GM12865 (cell line): Measurements from ENCODE around the gene AGAP3.

Source experiments
- DNase-seq: peaks from one replicate; pipeline ENCODE4 v3.0.0; 2010; ENCODE audit warnings: low read depth
- H3K4me3 ChIP-seq: 2 replicates; pipeline ENCODE4 v1.5.1; 2011; ENCODE audit warnings: mild to moderate bottlenecking, low read depth, low read length, control low read depth
- TF ChIP-seq, protein P1 (sequence below): IDR thresholded peaks from 2 replicates; pipeline ENCODE4 v1.5.1; 2011; ENCODE audit warnings: low read length, control low read depth, low read depth, inconsistent platforms; ENCODE audit not compliant: insufficient read depth; ENCODE audit errors: missing control alignments

AGAP3 gene

DNA sequence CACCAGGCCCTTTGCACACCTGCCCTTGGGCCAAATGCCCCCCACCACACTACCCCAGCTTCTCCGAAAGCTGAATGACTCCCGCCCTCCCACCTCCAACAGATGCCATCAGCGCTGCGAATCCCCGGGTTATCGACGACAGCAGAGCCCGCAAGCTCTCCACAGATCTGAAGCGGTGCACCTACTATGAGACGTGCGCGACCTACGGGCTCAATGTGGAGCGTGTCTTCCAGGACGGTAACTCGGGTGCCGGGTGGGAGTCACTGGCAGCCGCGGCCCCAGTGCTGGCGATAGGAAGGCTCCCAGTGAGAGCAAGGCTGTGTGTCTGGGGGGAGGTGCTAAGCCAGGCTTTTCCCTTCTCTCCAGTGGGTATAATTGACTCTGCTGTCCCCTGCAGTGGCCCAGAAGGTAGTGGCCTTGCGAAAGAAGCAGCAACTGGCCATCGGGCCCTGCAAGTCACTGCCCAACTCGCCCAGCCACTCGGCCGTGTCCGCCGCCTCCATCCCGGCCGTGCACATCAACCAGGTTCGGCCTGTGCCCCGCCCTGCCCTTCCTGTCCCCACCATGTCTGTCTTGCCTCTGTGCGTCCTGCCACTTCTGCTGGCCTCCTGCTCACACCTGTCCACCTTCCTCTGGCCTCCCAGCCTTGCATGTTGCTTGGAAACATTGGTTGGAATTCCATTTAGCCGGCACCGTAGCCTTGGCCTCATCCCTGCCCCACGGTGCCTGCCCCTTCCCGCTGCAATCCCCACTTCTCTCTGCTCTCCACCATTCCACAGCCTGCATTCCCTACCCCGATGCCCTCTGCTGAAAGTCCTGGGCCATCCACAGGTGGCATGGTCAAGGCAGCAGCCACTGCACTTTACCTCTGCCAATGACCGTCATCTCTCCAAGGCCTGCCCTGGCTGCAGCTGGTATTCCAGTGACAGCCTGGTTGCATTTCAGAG is 32.1 kb downstream of the AGAP3 start:
- TF ChIP-seq, protein P1, sequence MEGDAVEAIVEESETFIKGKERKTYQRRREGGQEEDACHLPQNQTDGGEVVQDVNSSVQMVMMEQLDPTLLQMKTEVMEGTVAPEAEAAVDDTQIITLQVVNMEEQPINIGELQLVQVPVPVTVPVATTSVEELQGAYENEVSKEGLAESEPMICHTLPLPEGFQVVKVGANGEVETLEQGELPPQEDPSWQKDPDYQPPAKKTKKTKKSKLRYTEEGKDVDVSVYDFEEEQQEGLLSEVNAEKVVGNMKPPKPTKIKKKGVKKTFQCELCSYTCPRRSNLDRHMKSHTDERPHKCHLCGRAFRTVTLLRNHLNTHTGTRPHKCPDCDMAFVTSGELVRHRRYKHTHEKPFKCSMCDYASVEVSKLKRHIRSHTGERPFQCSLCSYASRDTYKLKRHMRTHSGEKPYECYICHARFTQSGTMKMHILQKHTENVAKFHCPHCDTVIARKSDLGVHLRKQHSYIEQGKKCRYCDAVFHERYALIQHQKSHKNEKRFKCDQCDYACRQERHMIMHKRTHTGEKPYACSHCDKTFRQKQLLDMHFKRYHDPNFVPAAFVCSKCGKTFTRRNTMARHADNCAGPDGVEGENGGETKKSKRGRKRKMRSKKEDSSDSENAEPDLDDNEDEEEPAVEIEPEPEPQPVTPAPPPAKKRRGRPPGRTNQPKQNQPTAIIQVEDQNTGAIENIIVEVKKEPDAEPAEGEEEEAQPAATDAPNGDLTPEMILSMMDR: no peak
- no peak overlapping the region for H3K4me3 ChIP-seq

DNA sequence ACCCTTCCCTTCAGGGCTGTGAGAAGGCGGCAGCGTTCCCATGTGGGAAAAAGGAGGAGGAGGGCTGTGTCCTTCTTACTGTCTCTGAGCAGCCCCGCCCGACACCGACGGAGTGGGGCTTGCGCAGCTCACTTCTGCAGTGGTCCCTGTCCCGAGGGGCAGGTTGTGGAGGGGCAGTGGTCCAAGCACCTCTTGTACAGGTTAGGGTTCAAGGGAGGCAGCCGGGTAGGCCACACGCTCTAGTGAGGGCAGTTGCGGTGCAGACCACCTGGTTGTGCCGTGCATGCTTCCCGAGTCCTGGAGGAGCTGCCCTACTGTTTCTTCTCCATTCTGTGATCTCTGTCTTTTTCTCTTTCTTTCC is 32.8 kb downstream of the AGAP3 start:
- DNase-seq: no peak
- no peak overlapping the region for H3K4me3 ChIP-seq
- TF ChIP-seq, protein P1: no peak

More for the DNA sequence above, 32.1 kb downstream of the AGAP3 start:
- no peak for DNase-seq

DNA sequence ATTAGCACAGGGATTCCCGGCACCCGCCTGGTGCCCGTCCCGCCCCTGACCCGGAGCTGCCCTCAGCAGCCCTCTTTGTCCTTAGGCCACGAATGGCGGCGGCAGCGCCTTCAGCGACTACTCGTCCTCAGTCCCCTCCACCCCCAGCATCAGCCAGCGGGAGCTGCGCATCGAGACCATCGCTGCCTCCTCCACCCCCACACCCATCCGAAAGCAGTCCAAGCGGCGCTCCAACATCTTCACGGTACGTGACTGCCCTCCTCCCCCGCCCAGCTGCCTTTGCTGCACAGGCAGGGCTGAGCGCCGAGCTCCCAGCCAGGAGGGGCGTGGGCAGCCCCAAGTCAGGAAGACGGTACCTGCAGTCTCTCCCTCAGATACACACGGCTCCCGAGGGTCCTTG is 33.6 kb downstream of the AGAP3 start:
- H3K4me3 ChIP-seq: no peak overlapping the region
- no peak for DNase-seq
- TF ChIP-seq, protein P1: no peak

DNA sequence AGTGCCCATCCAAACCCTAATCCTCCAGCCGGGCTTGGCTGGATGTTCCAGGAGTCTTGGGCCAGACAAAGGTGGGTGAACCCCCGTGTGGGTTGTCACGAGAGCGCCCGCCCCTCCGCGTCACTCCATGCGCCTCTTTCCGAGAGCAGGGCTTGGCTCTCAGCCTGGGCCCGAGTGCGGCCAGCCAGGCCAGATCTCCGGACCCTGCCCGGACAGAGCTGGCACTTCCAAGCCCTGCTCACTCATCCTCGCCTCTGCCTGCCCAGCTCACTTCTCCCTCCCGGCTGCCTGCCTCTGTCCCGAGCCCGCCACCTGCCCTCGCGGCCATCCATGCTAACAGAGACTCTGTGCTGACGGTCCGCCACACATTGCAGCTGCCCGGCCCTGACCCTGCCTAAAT is 34.6 kb downstream of the AGAP3 start:
- TF ChIP-seq, protein P1: no peak
- H3K4me3 ChIP-seq: no peak overlapping the region
- no peak for DNase-seq

DNA sequence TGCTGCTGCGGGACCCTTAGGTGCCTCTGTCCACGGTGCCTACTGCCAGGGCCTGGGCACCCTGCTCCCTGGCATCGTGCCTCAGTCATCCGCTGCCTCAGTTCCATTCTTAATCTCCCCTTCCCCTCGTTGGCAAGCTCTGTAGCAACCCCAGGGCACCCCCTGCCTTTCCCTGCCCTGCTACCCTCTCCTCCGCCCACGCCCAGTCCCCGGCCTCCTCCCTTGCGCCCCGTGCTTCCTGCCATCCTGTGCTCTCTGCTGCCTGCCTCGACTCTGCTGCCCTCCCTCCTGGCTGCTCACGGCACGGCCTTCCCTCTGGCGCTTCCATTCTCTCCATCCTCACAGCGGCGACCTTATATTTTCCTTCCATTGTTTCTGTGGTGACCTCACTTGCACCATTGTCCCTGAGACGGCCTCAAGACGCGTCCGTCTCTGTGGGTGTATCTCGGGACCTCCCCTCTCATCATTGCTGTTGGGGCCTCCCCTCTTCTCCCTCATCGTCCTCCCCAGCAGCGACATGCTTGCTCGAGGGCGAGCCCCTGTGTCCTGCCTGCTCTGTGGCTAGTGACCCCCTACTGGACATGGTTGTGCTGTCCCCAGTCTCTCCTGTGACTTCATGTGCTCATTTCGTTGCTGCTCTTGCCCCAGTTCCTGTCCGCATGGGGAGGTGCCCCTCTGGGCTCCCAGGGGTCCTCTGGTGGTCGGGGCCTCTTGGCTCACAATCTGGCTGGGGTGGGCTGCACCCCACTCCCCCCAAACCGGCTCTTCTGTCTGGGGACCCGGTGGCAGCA is 35.3 kb downstream of the AGAP3 start:
- TF ChIP-seq, protein P1: no peak
- no peak for DNase-seq
- no peak overlapping the region for H3K4me3 ChIP-seq

DNA sequence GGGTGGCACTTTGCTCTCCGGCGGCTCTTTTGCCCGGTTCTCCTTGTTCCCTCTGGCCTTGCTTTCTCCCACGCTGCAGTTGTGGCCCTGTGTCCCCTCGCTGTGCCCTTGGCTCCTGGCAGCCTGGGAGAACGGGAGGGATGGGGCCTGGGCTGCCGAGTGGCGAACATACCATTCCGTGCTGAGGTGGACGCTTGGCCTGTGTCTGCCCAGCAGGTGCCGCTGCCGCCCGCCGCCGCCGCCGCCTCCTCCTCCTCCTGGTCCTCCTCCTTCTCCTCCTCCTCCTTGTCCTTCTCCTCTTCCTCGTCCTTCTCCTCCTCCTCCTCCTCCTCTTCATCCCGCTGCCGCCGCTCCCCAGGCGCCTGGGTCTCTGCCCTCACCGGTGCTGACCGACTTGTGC is 36.0 kb downstream of the AGAP3 start:
- DNase-seq: no peak
- no peak overlapping the region for H3K4me3 ChIP-seq
- TF ChIP-seq, protein P1: no peak

DNA sequence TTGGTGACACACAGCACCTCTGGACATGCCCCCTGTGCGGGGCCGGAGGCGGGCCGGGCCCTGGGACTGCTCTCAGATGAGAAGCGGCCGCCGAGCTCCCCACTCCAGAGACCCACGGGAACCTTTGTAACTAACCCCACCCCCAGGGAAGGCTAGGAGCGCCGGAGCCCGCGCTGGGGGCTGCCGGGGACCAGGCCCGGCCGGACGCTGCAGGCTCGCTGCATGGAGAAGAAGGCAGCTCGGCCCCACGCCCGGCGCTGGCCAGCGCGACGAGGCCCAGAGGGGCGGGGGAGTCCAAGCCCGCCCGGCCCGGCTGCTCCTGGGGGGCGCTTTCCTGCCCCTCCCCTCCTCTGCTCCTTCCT is 36.5 kb downstream of the AGAP3 start:
- no peak for DNase-seq
- TF ChIP-seq, protein P1: no peak
- no peak overlapping the region for H3K4me3 ChIP-seq
